HepG2 (cell line): ENCODE measurements around the gene ZBED3. TPM values are rescaled to one million over a fixed set of nuclear protein-coding genes. Genes with fewer than 3 reads are reported as not detected.
A peak's percentile ranks its signal among the peaks of the same experiment; 100 is the strongest.

Experiments used
- ETV5 ChIP-seq: IDR thresholded peaks from 2 replicates; pipeline ENCODE4 v1.6.1; 2018; ENCODE audit warnings: missing biosample characterization, missing genetic modification reagents, inconsistent platforms, borderline replicate concordance
- IRF9 ChIP-seq: sonication (generic); formaldehyde crosslinking; IDR thresholded peaks from 2 replicates; pipeline ENCODE4 v1.8.0; 2022; ENCODE audit warnings: missing genetic modification reagents, mild to moderate bottlenecking, borderline replicate concordance
- MEIS1 ChIP-seq: sonication (generic); formaldehyde crosslinking; IDR thresholded peaks from 2 replicates; pipeline ENCODE4 v1.9.0; 2021; ENCODE audit warnings: mild to moderate bottlenecking, missing genetic modification reagents, moderate library complexity, borderline replicate concordance
- MTA3 ChIP-seq: sonication (generic); formaldehyde crosslinking; IDR thresholded peaks from 2 replicates; pipeline ENCODE4 v1.4.0; 2020; ENCODE audit warnings: missing genetic modification reagents
- MXI1 ChIP-seq: IDR thresholded peaks from 3 replicates; pipeline ENCODE4 v1.6.1; 2012; ENCODE audit warnings: low read depth, low read length, inconsistent platforms, borderline replicate concordance
- NFE2L2 ChIP-seq: fragments of 150-350 bp; IDR thresholded peaks from 2 replicates; pipeline ENCODE4 v1.6.1; 2014; ENCODE audit warnings: low read length
- POLR2G ChIP-seq: fragments of 200-400 bp; formaldehyde crosslinking; IDR thresholded peaks from 2 replicates; pipeline ENCODE4 v1.6.1; 2018; ENCODE audit warnings: mild to moderate bottlenecking, low read depth, low read length, moderate library complexity
- SIX4 ChIP-seq: sonication (generic); formaldehyde crosslinking; IDR thresholded peaks from 2 replicates; pipeline ENCODE4 v1.4.0; 2020; ENCODE audit warnings: missing genetic modification reagents
- TBP ChIP-seq: sonication (generic); formaldehyde crosslinking; IDR thresholded peaks from 2 replicates; pipeline ENCODE4 v1.5.0; 2020; ENCODE audit warnings: missing genetic modification reagents
- TFAP4 ChIP-seq: sonication (generic); IDR thresholded peaks from 2 replicates; pipeline ENCODE4 v1.6.1; 2016; ENCODE audit warnings: low read depth, borderline replicate concordance
- TFE3 ChIP-seq: IDR thresholded peaks from 2 replicates; pipeline ENCODE4 v1.6.1; 2016
- USF2 ChIP-seq, 2 experiments: sonication (generic) in 1 of 2; formaldehyde crosslinking in 1 of 2; IDR thresholded peaks; 2 replicates each; pipeline versions ENCODE4 v1.5.1 to v1.6.1; 2011 to 2020; ENCODE audit warnings: borderline replicate concordance in 1 of 2, low read depth in 1 of 2, low read length in 1 of 2, mild to moderate bottlenecking in 1 of 2, missing genetic modification reagents in 1 of 2, moderate library complexity in 1 of 2
- YEATS4 ChIP-seq: sonication (generic); formaldehyde crosslinking; IDR thresholded peaks from 2 replicates; pipeline ENCODE4 v1.4.0; 2020; ENCODE audit warnings: missing genetic modification reagents, borderline replicate concordance
- ZBTB44 ChIP-seq: sonication (generic); formaldehyde crosslinking; IDR thresholded peaks from 2 replicates; pipeline ENCODE4 v1.4.0; 2020; ENCODE audit warnings: missing genetic modification reagents
- ZFP37 ChIP-seq: sonication (generic); formaldehyde crosslinking; IDR thresholded peaks from 2 replicates; pipeline ENCODE4 v1.4.0; 2020; ENCODE audit warnings: missing genetic modification reagents, borderline replicate concordance
- ZNF138 ChIP-seq: sonication (generic); formaldehyde crosslinking; IDR thresholded peaks from 2 replicates; pipeline ENCODE4 v1.5.0; 2020; ENCODE audit warnings: mild to moderate bottlenecking, low read depth, missing genetic modification reagents
- ZNF20 ChIP-seq: sonication (generic); formaldehyde crosslinking; IDR thresholded peaks from 2 replicates; pipeline ENCODE4 v1.4.0; 2020; ENCODE audit warnings: mild to moderate bottlenecking, moderate library complexity, missing genetic modification reagents
- ZNF576 ChIP-seq: sonication (generic); formaldehyde crosslinking; IDR thresholded peaks from 2 replicates; pipeline ENCODE4 v1.4.0; 2020; ENCODE audit warnings: mild to moderate bottlenecking, missing genetic modification reagents
- ZNF598 ChIP-seq: sonication (generic); formaldehyde crosslinking; IDR thresholded peaks from 2 replicates; pipeline ENCODE4 v1.5.1; 2020; ENCODE audit warnings: mild to moderate bottlenecking, missing genetic modification reagents, borderline replicate concordance
- ZNF772 ChIP-seq: sonication (generic); formaldehyde crosslinking; IDR thresholded peaks from 2 replicates; pipeline ENCODE4 v1.5.0; 2020; ENCODE audit warnings: mild to moderate bottlenecking, missing genetic modification reagents
- ZSCAN20 ChIP-seq: sonication (generic); formaldehyde crosslinking; IDR thresholded peaks from 2 replicates; pipeline ENCODE4 v1.4.0; 2020; ENCODE audit warnings: missing genetic modification reagents, mild to moderate bottlenecking, borderline replicate concordance
- polyA plus RNA-seq, 8 experiments: library from polyadenylated mRNA; depleted of rRNA in 3 of 8; stranded (reverse) in 7 of 8; unstranded in 1 of 8; fragments of >200 nt; fragmentation: Illumina TruSeq in 4 of 8; extraction: Trizol in 4 of 8; gene quantifications; 2 replicates each; pipeline versions ENCODE4 v1.2.1 to v1.2.3, GENCODE V29; 2011 to 2016; ENCODE audit warnings: low read depth in 4 of 8, missing spikeins in 1 of 8, mixed read lengths in 1 of 8; ENCODE audit not compliant: insufficient read depth in 1 of 8
- total RNA-seq, 5 experiments: library from RNA; depleted of rRNA; stranded (reverse); fragments of >200 nt; fragmentation: Illumina TruSeq; extraction: Trizol; gene quantifications; 2 replicates each; pipeline ENCODE4 v1.2.3, GENCODE V29; 2016; ENCODE audit warnings: low read depth in 1 of 5

Gene ZBED3
- total and polyA plus RNA-seq, 2 of the 13 experiments (the other 11 are each of a cell fraction or from before 2014, with no cell fraction given) = 2.3 to 8.1 TPM

GRCh38 chr5:77086689-77087483 is at the start of gene ZBED3 (continued):
- TF ChIP-seq SIX4 (CRISPR knock-in tag) (no peak), NFE2L2 (no peak), ZNF138 (CRISPR knock-in tag) (peak; percentile 88; the same call in 1 of the 2 replicates), MXI1 (no peak), IRF9 (0 out of 2 replicates have a peak, but pooled peaks have one; percentile 18), ZSCAN20 (peak; percentile 46; the same call in 1 of the 2 replicates), ZNF20 (CRISPR knock-in tag) (no peak), TBP (CRISPR knock-in tag) (no peak), MEIS1 (CRISPR knock-in tag) (no peak; the same call in 1 of the 2 replicates), ZBTB44 (no peak), TFAP4 (no peak), ZNF772 (CRISPR knock-in tag) (peak; percentile 83), ZFP37 (CRISPR knock-in tag) (no peak), ZNF576 (CRISPR knock-in tag) (no peak), MTA3 (CRISPR knock-in tag) (no peak), YEATS4 (CRISPR knock-in tag) (peak; percentile 64; the same call in 1 of the 2 replicates), ETV5 (CRISPR knock-in tag) (0 out of 2 replicates have a peak, but pooled peaks have one; percentile 1), USF2 (IDR thresholded peaks at IDR 0.05; ENCODE audit: low read depth, low read length) (peak; percentile 52), USF2 (CRISPR knock-in tag; IDR thresholded peaks at IDR 0.05; ENCODE audit: borderline replicate concordance) (peak; percentile 76; the same call in 1 of the 2 replicates), ZNF598 (CRISPR knock-in tag) (peak; percentile 43; the same call in 1 of the 2 replicates), TFE3 (CRISPR knock-in tag) (no peak), POLR2G (peak; percentile 70)
